ENCODE data around the gene TFF1.

Gene TFF1

GRCh38 chr21:42370894-42371654 is 4.7 kb upstream of the TFF1 start:
- TF ChIP-seq CTCF (IDR thresholded peaks at IDR 0.05; ENCODE audit: low read depth, low read length): no peak
- no peak overlapping the region for H3K4me3 ChIP-seq (ENCODE audit: low read depth, low read length)

GRCh38 chr21:42369821-42370220 is 3.5 kb upstream of the TFF1 start:
- no peak for TF ChIP-seq CTCF (IDR thresholded peaks at IDR 0.05; ENCODE audit: low read depth, low read length)
- H3K4me3 ChIP-seq (ENCODE audit: low read depth, low read length): no peak overlapping the region

GRCh38 chr21:42367367-42368165 is 1.2 kb upstream of the TFF1 start:
- no peak overlapping the region for H3K4me3 ChIP-seq (ENCODE audit: low read depth, low read length)
- no peak for TF ChIP-seq CTCF (IDR thresholded peaks at IDR 0.05; ENCODE audit: low read depth, low read length)

- TF ChIP-seq CTCF (IDR thresholded peaks at IDR 0.05; ENCODE audit: low read depth, low read length): no peak
- H3K4me3 ChIP-seq (ENCODE audit: low read depth, low read length): no peak overlapping the region
These were observed 565 bp downstream of the TFF1 start for GRCh38 chr21:42365770-42366169.

- no peak overlapping the region for H3K4me3 ChIP-seq (ENCODE audit: low read depth, low read length)
- no peak for TF ChIP-seq CTCF (IDR thresholded peaks at IDR 0.05; ENCODE audit: low read depth, low read length)
These were observed 1.9 kb downstream of the TFF1 start for GRCh38 chr21:42364304-42364865.

- no peak for TF ChIP-seq CTCF (IDR thresholded peaks at IDR 0.05; ENCODE audit: low read depth, low read length)
These were observed 3.0 kb downstream of the TFF1 start for GRCh38 chr21:42363312-42363711.

GRCh38 chr21:42362700-42363099 is 3.6 kb downstream of the TFF1 start:
- no peak for TF ChIP-seq CTCF (IDR thresholded peaks at IDR 0.05; ENCODE audit: low read depth, low read length)
- no peak overlapping the region for H3K4me3 ChIP-seq (ENCODE audit: low read depth, low read length)

More at GRCh38 chr21:42363312-42363711, 3.0 kb downstream of the TFF1 start:
- H3K4me3 ChIP-seq (ENCODE audit: low read depth, low read length): no peak overlapping the region
